ENCODE measurements around the gene TMEM233. TPM values are rescaled to one million over a fixed set of nuclear protein-coding genes. Genes with fewer than 3 reads are reported as not detected.

Gene TMEM233
- polyA plus RNA-seq, 1 of the 3 experiments (the other 2 are of a cell fraction) = 2.6 TPM

DNA sequence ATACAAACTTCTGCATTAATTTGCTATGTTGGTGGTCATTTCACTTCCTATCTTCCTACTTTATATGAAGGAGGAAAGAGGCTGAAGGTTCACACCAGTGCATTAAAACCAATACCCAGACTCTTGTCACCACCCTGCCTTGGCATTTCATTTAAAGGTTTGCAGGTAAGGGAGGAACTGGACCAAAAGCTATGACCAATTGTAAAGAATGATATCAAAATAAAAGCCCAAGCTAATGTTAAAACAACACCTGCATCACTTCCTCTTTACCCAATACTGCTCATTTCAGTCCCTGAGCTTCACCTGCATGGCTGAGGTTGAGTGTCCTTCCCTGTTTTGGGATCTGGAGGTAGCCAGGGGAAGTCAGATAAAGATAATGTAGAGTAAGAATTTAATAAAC, 47.2 kb upstream of the TMEM233 start:
- Histone ChIP-seq H3K4me3 (ENCODE audit: low read depth in 2 of 2, low read length in 1 of 2) (no peak overlapping the region), H3K27ac (ENCODE audit: low read depth in 2 of 2, low read length in 1 of 2) (no peak overlapping the region), H2AFZ (ENCODE audit: low read depth) (no peak overlapping the region), H3K9me3 (no peaks in the 10 kb centered on the region), H3K27me3 (ENCODE audit: insufficient read depth) (no peaks in the 10 kb centered on the region), H4K20me1 (ENCODE audit: insufficient read depth) (no peaks in the 10 kb centered on the region), H3K4me1 (ENCODE audit: control insufficient read depth in 1 of 2, insufficient read depth in 2 of 2, low read depth in 1 of 2, low read length in 1 of 2) (no peaks in the 10 kb centered on the region), H3K9ac (no peak overlapping the region), H3K4me2 (no peak overlapping the region), H3K36me3 (replicated peaks in 1 of 2; ENCODE audit: control insufficient read depth in 1 of 2, insufficient read depth in 2 of 2, low read length in 1 of 2) (no peaks in the 10 kb centered on the region), H3K79me2 (ENCODE audit: insufficient read depth) (no peaks in the 10 kb centered on the region), H3F3A (replicated peaks; ENCODE audit: insufficient read depth) (no peaks in the 10 kb centered on the region), H3K9me2 (no peaks in the 10 kb centered on the region)
- ChIA-PET POLR2A (no interaction called here), CTCF (interaction anchor here (0.7 to 13.6 kb wide), 8 partner anchors 10 to 1169 kb away, joined by 3 to 138 read pairs (median 6); partner anchors contain the start of gene SUDS3)
- TF ChIP-seq YY1 (IDR thresholded peaks at IDR 0.05; ENCODE audit: low read depth) = no peak
- TF ChIP-seq, protein P1, sequence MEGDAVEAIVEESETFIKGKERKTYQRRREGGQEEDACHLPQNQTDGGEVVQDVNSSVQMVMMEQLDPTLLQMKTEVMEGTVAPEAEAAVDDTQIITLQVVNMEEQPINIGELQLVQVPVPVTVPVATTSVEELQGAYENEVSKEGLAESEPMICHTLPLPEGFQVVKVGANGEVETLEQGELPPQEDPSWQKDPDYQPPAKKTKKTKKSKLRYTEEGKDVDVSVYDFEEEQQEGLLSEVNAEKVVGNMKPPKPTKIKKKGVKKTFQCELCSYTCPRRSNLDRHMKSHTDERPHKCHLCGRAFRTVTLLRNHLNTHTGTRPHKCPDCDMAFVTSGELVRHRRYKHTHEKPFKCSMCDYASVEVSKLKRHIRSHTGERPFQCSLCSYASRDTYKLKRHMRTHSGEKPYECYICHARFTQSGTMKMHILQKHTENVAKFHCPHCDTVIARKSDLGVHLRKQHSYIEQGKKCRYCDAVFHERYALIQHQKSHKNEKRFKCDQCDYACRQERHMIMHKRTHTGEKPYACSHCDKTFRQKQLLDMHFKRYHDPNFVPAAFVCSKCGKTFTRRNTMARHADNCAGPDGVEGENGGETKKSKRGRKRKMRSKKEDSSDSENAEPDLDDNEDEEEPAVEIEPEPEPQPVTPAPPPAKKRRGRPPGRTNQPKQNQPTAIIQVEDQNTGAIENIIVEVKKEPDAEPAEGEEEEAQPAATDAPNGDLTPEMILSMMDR (IDR thresholded peaks at IDR 0.05) = no peak
- TF ChIP-seq NFIC (IDR thresholded peaks at IDR 0.05; ENCODE audit: borderline replicate concordance) = no peak
- no peak for DNase-seq

DNA sequence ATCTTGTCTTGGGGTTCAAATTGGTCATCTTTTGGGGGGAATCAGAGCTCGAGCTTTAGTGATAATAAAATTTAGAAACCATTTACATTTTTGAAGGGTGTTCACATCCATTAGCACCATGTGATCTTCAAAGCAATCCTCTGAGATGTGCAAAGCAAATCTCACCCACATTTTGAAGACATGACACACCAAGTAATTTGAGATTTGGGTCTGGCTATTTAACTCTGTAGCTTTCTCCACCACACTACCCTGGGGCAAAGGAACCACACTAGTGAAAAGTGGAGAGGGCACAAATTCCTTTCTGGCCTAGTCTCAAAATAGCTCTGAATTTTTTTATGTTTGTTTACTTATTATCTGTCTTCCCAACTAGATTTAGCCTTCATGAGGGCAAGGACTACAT, 46.6 kb upstream of the TMEM233 start:
- WGBS (ENCODE audit: low lambda C conversion rate) = 0% methylated on average over 1 of the region's 1 CpG
- Histone ChIP-seq H4K20me1 (ENCODE audit: insufficient read depth) (no peaks in the 10 kb centered on the region), H3K4me3 (ENCODE audit: low read depth in 2 of 2, low read length in 1 of 2) (no peak overlapping the region), H3K9me2 (no peaks in the 10 kb centered on the region), H3F3A (replicated peaks; ENCODE audit: insufficient read depth) (no peaks in the 10 kb centered on the region), H3K36me3 (replicated peaks in 1 of 2; ENCODE audit: control insufficient read depth in 1 of 2, insufficient read depth in 2 of 2, low read length in 1 of 2) (no peaks in the 10 kb centered on the region), H2AFZ (ENCODE audit: low read depth) (no peak overlapping the region), H3K79me2 (ENCODE audit: insufficient read depth) (no peaks in the 10 kb centered on the region), H3K4me1 (ENCODE audit: control insufficient read depth in 1 of 2, insufficient read depth in 2 of 2, low read depth in 1 of 2, low read length in 1 of 2) (no peaks in the 10 kb centered on the region), H3K27ac (ENCODE audit: low read depth in 2 of 2, low read length in 1 of 2) (no peak overlapping the region), H3K4me2 (no peak overlapping the region), H3K9ac (no peak overlapping the region), H3K9me3 (no peaks in the 10 kb centered on the region), H3K27me3 (ENCODE audit: insufficient read depth) (no peaks in the 10 kb centered on the region)
- CTCF ChIA-PET = interaction anchor here (0.9 to 13.6 kb wide), 7 partner anchors 50 to 1170 kb away, joined by 3 to 138 read pairs (median 5); partner anchors contain the start of gene SUDS3
- POLR2A ChIA-PET = no interaction called here
- no peak for DNase-seq
- TF ChIP-seq, protein P2, sequence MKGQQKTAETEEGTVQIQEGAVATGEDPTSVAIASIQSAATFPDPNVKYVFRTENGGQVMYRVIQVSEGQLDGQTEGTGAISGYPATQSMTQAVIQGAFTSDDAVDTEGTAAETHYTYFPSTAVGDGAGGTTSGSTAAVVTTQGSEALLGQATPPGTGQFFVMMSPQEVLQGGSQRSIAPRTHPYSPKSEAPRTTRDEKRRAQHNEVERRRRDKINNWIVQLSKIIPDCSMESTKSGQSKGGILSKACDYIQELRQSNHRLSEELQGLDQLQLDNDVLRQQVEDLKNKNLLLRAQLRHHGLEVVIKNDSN (IDR thresholded peaks at IDR 0.05; ENCODE audit: borderline replicate concordance, low read depth) = no peak
- no peak for TF ChIP-seq MXI1 (IDR thresholded peaks at IDR 0.05; ENCODE audit: low read depth, low read length)
- TF ChIP-seq EP300 (IDR thresholded peaks at IDR 0.05; ENCODE audit: borderline replicate concordance in 1 of 2, low read depth in 1 of 2, low read length in 1 of 2) = no peak
- TF ChIP-seq, protein P3, sequence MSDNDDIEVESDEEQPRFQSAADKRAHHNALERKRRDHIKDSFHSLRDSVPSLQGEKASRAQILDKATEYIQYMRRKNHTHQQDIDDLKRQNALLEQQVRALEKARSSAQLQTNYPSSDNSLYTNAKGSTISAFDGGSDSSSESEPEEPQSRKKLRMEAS (IDR thresholded peaks at IDR 0.05; ENCODE audit: low read depth) = no peak
- no peak for TF ChIP-seq SIN3A (IDR thresholded peaks at IDR 0.05; ENCODE audit: borderline replicate concordance, low read depth, low read length)

DNA sequence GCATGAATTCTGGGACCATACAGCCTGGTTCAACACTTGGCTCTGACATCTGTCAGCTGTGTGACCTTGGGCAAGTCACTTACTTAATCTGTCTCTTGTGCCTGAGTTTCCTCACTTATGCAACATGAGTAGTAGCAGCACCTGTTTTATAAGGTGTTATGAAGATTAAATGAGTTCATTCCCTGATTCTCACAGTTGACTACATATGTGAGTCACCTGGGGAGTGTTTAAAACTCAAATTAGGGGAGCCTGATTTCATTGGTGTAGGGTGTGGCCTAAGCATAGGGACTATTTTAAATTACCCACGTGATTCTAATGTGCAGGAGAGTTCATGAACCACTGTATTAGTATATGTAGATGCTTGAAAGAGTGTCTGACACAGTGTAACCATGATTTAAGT, 36.7 kb upstream of the TMEM233 start:
- Histone ChIP-seq H3K27ac (ENCODE audit: low read depth in 2 of 2, low read length in 1 of 2) (no peak overlapping the region), H3K9me2 (no peaks in the 10 kb centered on the region), H3F3A (replicated peaks; ENCODE audit: insufficient read depth) (no peaks in the 10 kb centered on the region), H3K4me2 (no peak overlapping the region), H3K9me3 (no peaks in the 10 kb centered on the region), H3K79me2 (ENCODE audit: insufficient read depth) (no peaks in the 10 kb centered on the region), H3K9ac (no peak overlapping the region), H4K20me1 (ENCODE audit: insufficient read depth) (no peaks in the 10 kb centered on the region), H3K4me1 (ENCODE audit: control insufficient read depth in 1 of 2, insufficient read depth in 2 of 2, low read depth in 1 of 2, low read length in 1 of 2) (no peaks in the 10 kb centered on the region), H2AFZ (ENCODE audit: low read depth) (no peak overlapping the region), H3K4me3 (ENCODE audit: low read depth in 2 of 2, low read length in 1 of 2) (no peak overlapping the region), H3K27me3 (ENCODE audit: insufficient read depth) (no peaks in the 10 kb centered on the region), H3K36me3 (replicated peaks in 1 of 2; ENCODE audit: control insufficient read depth in 1 of 2, insufficient read depth in 2 of 2, low read length in 1 of 2) (no peaks in the 10 kb centered on the region)
- DNase-seq = no peak
- TF ChIP-seq FOXJ3 (CRISPR knock-in tag; IDR thresholded peaks at IDR 0.05) (no peak), NFIC (IDR thresholded peaks at IDR 0.05; ENCODE audit: borderline replicate concordance) (no peak), FOSL2 (IDR thresholded peaks at IDR 0.05; ENCODE audit: borderline replicate concordance, low read depth) (no peak)
- TF ChIP-seq, protein P3 (IDR thresholded peaks at IDR 0.05; ENCODE audit: low read depth) = no peak
- ChIA-PET CTCF (interaction anchor here (1.7 kb wide), 1 partner anchor 12 kb away, joined by 4 read pairs; no protein-coding TSS in a partner anchor), POLR2A (no interaction called here)
- WGBS (ENCODE audit: low lambda C conversion rate) = 4% methylated on average over 1 of the region's 1 CpG
